GM23338 (cell line): ENCODE results near the gene TAAR2. TPM values are rescaled to one million over a fixed set of nuclear protein-coding genes. Genes with fewer than 3 reads are reported as not detected.

Experiments
- ATAC-seq: fragments of 200-7000 bp; cut with Tn5 transposase; 3 replicates; pipeline ENCODE4 v1.9.1; 2020
- DNase-seq: peaks from one replicate; pipeline ENCODE4 v3.0.0-alpha.2; 2015; ENCODE audit warnings: low spot score
- H2AFZ ChIP-seq: fragments of 200-600 bp; sonication (generic); 2 replicates; pipeline ENCODE4 v1.8.0; 2016; ENCODE audit warnings: antibody characterized with exemption, mild to moderate bottlenecking, moderate library complexity
- H3F3A ChIP-seq: fragments of 200-600 bp; sonication (generic); replicated peaks from 2 replicates; pipeline ENCODE4 v1.8.0; 2017; ENCODE audit warnings: antibody characterized with exemption, mixed run types, low read depth
- H3K27ac ChIP-seq: fragments of 200-600 bp; sonication (generic); 2 replicates; pipeline ENCODE4 v1.6.1; 2016; ENCODE audit warnings: low read depth
- H3K27me3 ChIP-seq: fragments of 200-600 bp; sonication (generic); 2 replicates; pipeline ENCODE4 v1.8.0; 2016; ENCODE audit warnings: mild to moderate bottlenecking, mixed run types, moderate library complexity; ENCODE audit not compliant: insufficient read depth
- H3K36me3 ChIP-seq: fragments of 200-600 bp; sonication (generic); 2 replicates; pipeline ENCODE4 v1.8.0; 2016; ENCODE audit warnings: mild to moderate bottlenecking; ENCODE audit not compliant: insufficient read depth
- H3K4me1 ChIP-seq: fragments of 200-600 bp; sonication (generic); 2 replicates; pipeline ENCODE4 v1.8.0; 2016; ENCODE audit warnings: mild to moderate bottlenecking, moderate library complexity; ENCODE audit not compliant: insufficient read depth
- H3K4me2 ChIP-seq: fragments of 200-600 bp; sonication (generic); 2 replicates; pipeline ENCODE4 v1.7.1; 2017; ENCODE audit warnings: mixed run types
- H3K4me3 ChIP-seq: fragments of 200-600 bp; sonication (generic); 2 replicates; pipeline ENCODE4 v1.6.1; 2016; ENCODE audit warnings: mixed run types
- H3K79me2 ChIP-seq: fragments of 200-600 bp; sonication (generic); replicated peaks from 2 replicates; pipeline ENCODE4 v1.8.0; 2017; ENCODE audit warnings: mild to moderate bottlenecking; ENCODE audit not compliant: insufficient read depth
- H3K9me2 ChIP-seq: fragments of 200-600 bp; sonication (generic); 2 replicates; pipeline ENCODE4 v1.8.0; 2017; ENCODE audit not compliant: insufficient read depth
- H4K20me1 ChIP-seq: fragments of 200-600 bp; sonication (generic); replicated peaks from 2 replicates; pipeline ENCODE4 v1.8.0; 2017; ENCODE audit warnings: mild to moderate bottlenecking; ENCODE audit not compliant: insufficient read depth
- H3K27ac Mint-ChIP-seq: 2 replicates; pipeline ENCODE4 v1.8.0; 2020; ENCODE audit warnings: inconsistent platforms, mild to moderate bottlenecking, moderate library complexity, mixed read lengths
- H3K27me3 Mint-ChIP-seq: 3 replicates; pipeline ENCODE4 v1.8.0; 2022; ENCODE audit warnings: low read depth, mild to moderate bottlenecking, moderate library complexity, mixed read lengths, inconsistent platforms; ENCODE audit not compliant: insufficient read depth, poor library complexity
- H3K36me3 Mint-ChIP-seq: 3 replicates; pipeline ENCODE4 v1.8.0; 2021; ENCODE audit warnings: low read depth, mild to moderate bottlenecking, inconsistent platforms, moderate library complexity, mixed read lengths
- H3K4me1 Mint-ChIP-seq: 3 replicates; pipeline ENCODE4 v1.8.0; 2020; ENCODE audit warnings: mild to moderate bottlenecking, inconsistent platforms, mixed read lengths
- H3K4me3 Mint-ChIP-seq: 3 replicates; pipeline ENCODE4 v1.8.0; 2021; ENCODE audit warnings: moderate library complexity, mild to moderate bottlenecking, inconsistent platforms, mixed read lengths
- H3K9me3 Mint-ChIP-seq: 3 replicates; pipeline ENCODE4 v1.8.0; 2020; ENCODE audit warnings: moderate library complexity, mild to moderate bottlenecking, inconsistent platforms, mixed read lengths
- CREB1 ChIP-seq: fragments of 250-450 bp; sonication (Bioruptor Pico); IDR thresholded peaks from 2 replicates; pipeline ENCODE4 v1.5.0; 2020; ENCODE audit warnings: low read depth, mild to moderate bottlenecking, moderate library complexity
- ETS1 ChIP-seq: IDR thresholded peaks from 2 replicates; pipeline ENCODE4 v1.6.1; 2016; ENCODE audit warnings: antibody characterized with exemption
- EZH2phosphoT487 ChIP-seq: fragments of 200-600 bp; sonication (generic); IDR thresholded peaks from one replicate; pipeline ENCODE4 v1.8.1; 2018; ENCODE audit warnings: antibody characterized with exemption; ENCODE audit not compliant: unreplicated experiment
- NANOG ChIP-seq: IDR thresholded peaks from 2 replicates; pipeline ENCODE4 v1.6.1; 2016; ENCODE audit warnings: antibody characterized with exemption, borderline replicate concordance
- ZNF331 ChIP-seq: fragments of 250-450 bp; sonication (Bioruptor Pico); IDR thresholded peaks from 2 replicates; pipeline ENCODE4 v1.5.0; 2020; ENCODE audit warnings: low read depth, mild to moderate bottlenecking, moderate library complexity
- polyA plus RNA-seq: library from polyadenylated mRNA; unstranded; fragments of >200 nt; fragmentation: Nextera tagmentation; extraction: Ambion mirVana; gene quantifications from 2 replicates; pipeline ENCODE4 v1.2.1, GENCODE V29; 2016
- total RNA-seq: library from RNA; depleted of rRNA; stranded (reverse); fragments of >200 nt; shearing (Covaris generic); gene quantifications from 2 replicates; pipeline ENCODE4 v1.2.3, GENCODE V29; 2014
- TF ChIP-seq, protein P1 (sequence below), 2 experiments: fragments of 200-600 bp in 1 of 2; sonication (generic) in 1 of 2; conservative IDR thresholded peaks; 2 replicates each; pipeline versions ENCODE4 v1.5.1 to v1.6.1; 2016 to 2017; ENCODE audit warnings: antibody characterized with exemption in 2 of 2, low read depth in 2 of 2, mild to moderate bottlenecking in 2 of 2, moderate library complexity in 1 of 2

Gene TAAR2
- total and polyA plus RNA-seq, 2 experiments from 2014 or later: not detected

GRCh38 chr6:132671295-132671694 lies 47.2 kb upstream of the TAAR2 start:
- Histone ChIP-seq H3K4me1 (peaks cover 7% of the 10 kb centered on the region), H3F3A (no peaks in the 10 kb centered on the region), H3K4me2 (no peak overlapping the region), H3K27me3 (no peaks in the 10 kb centered on the region), H3K4me3 (no peak overlapping the region), H2AFZ (no peak overlapping the region), H3K27ac (no peak overlapping the region), H3K9me2 (no peaks in the 10 kb centered on the region), H4K20me1 (no peaks in the 10 kb centered on the region), H3K36me3 (no peaks in the 10 kb centered on the region), H3K79me2 (no peaks in the 10 kb centered on the region)
- DNase-seq: no peak
- no peaks in the 10 kb centered on the region for H3K36me3 Mint-ChIP-seq
- TF ChIP-seq ETS1: no peak
- no peak for TF ChIP-seq ZNF331 (CRISPR knock-in tag)
- TF ChIP-seq EZH2phosphoT487: no peak
- TF ChIP-seq CREB1 (CRISPR knock-in tag): no peak
- no peak overlapping the region for H3K4me3 Mint-ChIP-seq
- ATAC-seq: no peak
- H3K4me1 Mint-ChIP-seq: peaks cover 12% of the 10 kb centered on the region
- no peak overlapping the region for H3K27ac Mint-ChIP-seq
- H3K9me3 Mint-ChIP-seq: no peaks in the 10 kb centered on the region
- H3K27me3 Mint-ChIP-seq: no peaks in the 10 kb centered on the region

- H2AFZ ChIP-seq: peak overlapping the region; percentile 66; the same call in 1 of the 2 replicates
- DNase-seq: peak; percentile 66
- no peaks in the 10 kb centered on the region for H3K79me2 ChIP-seq
Measured at GRCh38 chr6:132669690-132670291, 45.7 kb upstream of the TAAR2 start.

More at GRCh38 chr6:132669690-132670291, 45.7 kb upstream of the TAAR2 start:
- H3K36me3 ChIP-seq: peaks cover 2% of the 10 kb centered on the region
- peak; percentile 56 for ATAC-seq
- H3K36me3 Mint-ChIP-seq: peaks cover 12% of the 10 kb centered on the region
- H3K9me2 ChIP-seq: peaks cover 3% of the 10 kb centered on the region; the same call in 1 of the 2 replicates
- no peaks in the 10 kb centered on the region for H3K27me3 ChIP-seq
- no peak overlapping the region; the same call in 2 of the 3 replicates for H3K4me3 Mint-ChIP-seq
- H3K9me3 Mint-ChIP-seq: peaks cover 8% of the 10 kb centered on the region; the same call in 2 of the 3 replicates
- TF ChIP-seq NANOG: no peak
- TF ChIP-seq, protein P1, sequence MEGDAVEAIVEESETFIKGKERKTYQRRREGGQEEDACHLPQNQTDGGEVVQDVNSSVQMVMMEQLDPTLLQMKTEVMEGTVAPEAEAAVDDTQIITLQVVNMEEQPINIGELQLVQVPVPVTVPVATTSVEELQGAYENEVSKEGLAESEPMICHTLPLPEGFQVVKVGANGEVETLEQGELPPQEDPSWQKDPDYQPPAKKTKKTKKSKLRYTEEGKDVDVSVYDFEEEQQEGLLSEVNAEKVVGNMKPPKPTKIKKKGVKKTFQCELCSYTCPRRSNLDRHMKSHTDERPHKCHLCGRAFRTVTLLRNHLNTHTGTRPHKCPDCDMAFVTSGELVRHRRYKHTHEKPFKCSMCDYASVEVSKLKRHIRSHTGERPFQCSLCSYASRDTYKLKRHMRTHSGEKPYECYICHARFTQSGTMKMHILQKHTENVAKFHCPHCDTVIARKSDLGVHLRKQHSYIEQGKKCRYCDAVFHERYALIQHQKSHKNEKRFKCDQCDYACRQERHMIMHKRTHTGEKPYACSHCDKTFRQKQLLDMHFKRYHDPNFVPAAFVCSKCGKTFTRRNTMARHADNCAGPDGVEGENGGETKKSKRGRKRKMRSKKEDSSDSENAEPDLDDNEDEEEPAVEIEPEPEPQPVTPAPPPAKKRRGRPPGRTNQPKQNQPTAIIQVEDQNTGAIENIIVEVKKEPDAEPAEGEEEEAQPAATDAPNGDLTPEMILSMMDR (conservative IDR thresholded peaks at IDR 0.05; ENCODE audit: low read depth in 2 of 2): peak; percentile 46 to 64; a peak in 3 of 4 replicates
- no peak overlapping the region for H3K4me2 ChIP-seq
- no peaks in the 10 kb centered on the region for H4K20me1 ChIP-seq
- H3K27ac Mint-ChIP-seq: no peak overlapping the region; the same call in 1 of the 2 replicates
- H3K4me1 ChIP-seq: peaks cover 8% of the 10 kb centered on the region
- H3F3A ChIP-seq: no peaks in the 10 kb centered on the region
- H3K4me1 Mint-ChIP-seq: peaks cover 19% of the 10 kb centered on the region
- no peak overlapping the region for H3K27ac ChIP-seq
- no peak overlapping the region for H3K4me3 ChIP-seq
- H3K27me3 Mint-ChIP-seq: no peaks in the 10 kb centered on the region
